Mucosa of rectum (tissue), 2 donors: ENCODE data around the gene LRRC28.
A peak's percentile ranks its signal among the peaks of the same experiment; 100 is the strongest.

ENCODE experiments used
- H3K27ac ChIP-seq, 2 donors: one replicate each; pipeline ENCODE4 v1.7.0; 2013; ENCODE audit warnings: inconsistent platforms in 2 of 2, low read depth in 2 of 2, low read length in 2 of 2
- H3K27me3 ChIP-seq, 2 donors: one replicate each; pipeline ENCODE4 v1.7.0; 2013; ENCODE audit warnings: low read length in 2 of 2; ENCODE audit not compliant: control insufficient read depth in 2 of 2, insufficient read depth in 2 of 2
- H3K36me3 ChIP-seq, 2 donors: one replicate each; pipeline ENCODE4 v1.7.0; 2013; ENCODE audit warnings: low read length in 2 of 2; ENCODE audit not compliant: control insufficient read depth in 2 of 2, insufficient read depth in 2 of 2
- H3K4me1 ChIP-seq, 2 donors: one replicate each; pipeline ENCODE4 v1.7.0; 2013; ENCODE audit warnings: low read length in 2 of 2, mild to moderate bottlenecking in 1 of 2; ENCODE audit not compliant: control insufficient read depth in 2 of 2, insufficient read depth in 2 of 2
- H3K4me3 ChIP-seq, 2 donors: one replicate each; pipeline ENCODE4 v1.7.0; 2013; ENCODE audit warnings: low read length in 2 of 2
- H3K9ac ChIP-seq, 2 donors: one replicate each; pipeline ENCODE4 v1.7.0; 2013; ENCODE audit warnings: low read length in 2 of 2, low read depth in 1 of 2, mild to moderate bottlenecking in 1 of 2
- H3K9me3 ChIP-seq, 2 donors: one replicate each; pipeline ENCODE4 v1.7.0; 2013; ENCODE audit warnings: low read length in 2 of 2; ENCODE audit not compliant: control insufficient read depth in 2 of 2
- donor health status: healthy.
- donor health status: Normal muscosa, but diverticular disease.

Gene LRRC28

DNA sequence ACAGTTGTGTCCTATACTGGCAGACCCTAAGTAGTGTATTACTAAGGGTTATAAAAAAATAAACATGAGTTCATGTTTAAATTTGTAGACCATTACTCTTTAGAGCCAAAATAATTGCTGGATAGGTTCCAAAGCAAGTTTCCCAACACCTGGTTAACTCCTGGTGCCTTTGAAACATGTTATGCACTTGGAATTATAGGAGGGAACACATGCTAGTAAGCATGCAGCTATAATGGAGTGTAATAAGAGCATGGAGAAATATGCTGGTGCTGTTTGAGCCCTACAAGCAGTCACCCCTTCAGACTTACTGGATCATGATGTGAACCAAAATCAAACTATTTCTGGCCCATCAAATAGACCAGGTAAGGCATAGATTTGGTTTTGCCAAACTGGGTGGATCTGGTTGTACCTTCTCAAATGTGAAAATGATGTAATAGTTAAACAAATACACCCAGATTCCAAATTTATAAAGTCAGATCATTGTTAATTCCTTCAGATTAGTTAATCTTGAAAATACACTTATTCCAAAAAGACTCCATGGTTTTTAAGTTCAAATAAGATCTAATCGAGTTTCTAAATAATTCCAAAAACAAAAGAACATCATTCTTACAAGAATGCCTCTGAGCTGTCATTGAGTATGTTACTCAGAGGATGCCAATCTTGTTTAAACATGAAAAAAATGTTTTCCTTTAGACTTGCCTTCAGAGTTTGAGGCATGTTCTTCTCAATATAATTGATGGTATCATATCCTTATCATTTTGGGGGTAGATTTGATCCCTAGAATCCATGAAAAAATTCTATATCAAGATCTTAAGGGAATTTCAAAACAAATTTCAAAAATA is 69.3 kb downstream of the LRRC28 start:
- H3K27me3 ChIP-seq: no peaks in the 10 kb centered on the region
- no peaks in the 10 kb centered on the region for H3K36me3 ChIP-seq
- no peaks in the 10 kb centered on the region for H3K9me3 ChIP-seq
- H3K4me1 ChIP-seq: no peaks in the 10 kb centered on the region
- no peak overlapping the region for H3K27ac ChIP-seq
- H3K4me3 ChIP-seq: no peak overlapping the region
- no peak overlapping the region for H3K9ac ChIP-seq

DNA sequence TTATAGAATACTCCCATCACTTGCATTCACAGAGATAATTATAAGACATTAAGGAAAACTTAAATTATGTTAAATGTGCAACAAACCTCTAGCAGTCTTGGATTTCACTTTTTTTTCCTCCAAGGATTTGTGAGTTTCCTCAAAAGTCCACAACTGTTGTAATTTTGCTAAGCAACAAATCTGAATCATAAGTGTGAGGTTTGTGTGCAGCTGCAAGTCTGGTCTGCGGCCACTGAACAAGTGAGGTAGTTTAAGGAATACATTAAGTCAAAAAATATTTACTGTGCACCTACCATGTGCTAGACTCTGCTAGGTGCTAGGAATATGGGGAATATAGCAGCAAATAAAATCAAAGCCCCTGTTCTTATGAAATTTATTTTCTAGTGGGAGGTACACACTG is 70.2 kb downstream of the LRRC28 start:
- Histone ChIP-seq H3K9ac (no peak overlapping the region), H3K27ac (no peak overlapping the region), H3K36me3 (no peaks in the 10 kb centered on the region), H3K9me3 (no peaks in the 10 kb centered on the region), H3K4me1 (no peaks in the 10 kb centered on the region), H3K4me3 (no peak overlapping the region), H3K27me3 (no peaks in the 10 kb centered on the region)

DNA sequence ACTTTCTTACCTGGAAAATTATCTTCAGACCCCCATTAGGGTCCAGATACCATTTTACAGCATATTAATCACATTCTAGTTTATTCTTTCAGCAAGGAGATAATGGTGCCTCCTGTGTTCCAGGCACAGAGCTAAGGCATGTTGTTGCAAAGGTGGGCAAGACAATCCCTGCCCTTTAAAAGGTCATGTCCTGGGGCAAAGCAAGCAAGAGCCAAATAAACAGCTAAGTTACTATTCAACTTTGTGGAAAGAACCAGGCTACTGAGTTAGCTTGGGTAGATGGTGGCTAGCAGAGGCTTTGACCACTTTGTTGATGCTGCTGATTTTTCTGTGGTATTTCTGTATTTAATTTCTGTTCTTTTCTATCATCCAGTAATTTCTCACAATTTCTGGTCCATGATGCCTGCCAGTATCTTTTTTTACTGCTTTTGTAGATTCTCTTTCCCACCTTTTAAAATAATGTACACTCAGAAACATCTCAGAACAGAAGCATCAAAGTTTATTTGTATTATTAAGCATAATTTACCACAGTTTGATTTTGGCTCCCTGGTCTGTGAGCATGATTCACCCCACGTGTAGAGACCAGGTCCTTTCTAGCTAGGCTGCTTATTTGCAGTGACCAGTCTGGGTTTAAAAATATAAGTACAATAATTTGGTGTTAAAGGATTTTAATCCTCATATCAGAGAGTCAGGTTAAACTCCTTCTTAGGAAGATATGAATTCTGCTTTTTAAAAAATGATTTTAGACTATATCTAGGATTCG is 71.5 kb downstream of the LRRC28 start:
- H3K4me3 ChIP-seq: no peak overlapping the region
- H3K27ac ChIP-seq: no peak overlapping the region
- no peaks in the 10 kb centered on the region for H3K36me3 ChIP-seq
- H3K9me3 ChIP-seq: no peaks in the 10 kb centered on the region
- H3K9ac ChIP-seq: no peak overlapping the region
- no peaks in the 10 kb centered on the region for H3K4me1 ChIP-seq
- H3K27me3 ChIP-seq: no peaks in the 10 kb centered on the region

DNA sequence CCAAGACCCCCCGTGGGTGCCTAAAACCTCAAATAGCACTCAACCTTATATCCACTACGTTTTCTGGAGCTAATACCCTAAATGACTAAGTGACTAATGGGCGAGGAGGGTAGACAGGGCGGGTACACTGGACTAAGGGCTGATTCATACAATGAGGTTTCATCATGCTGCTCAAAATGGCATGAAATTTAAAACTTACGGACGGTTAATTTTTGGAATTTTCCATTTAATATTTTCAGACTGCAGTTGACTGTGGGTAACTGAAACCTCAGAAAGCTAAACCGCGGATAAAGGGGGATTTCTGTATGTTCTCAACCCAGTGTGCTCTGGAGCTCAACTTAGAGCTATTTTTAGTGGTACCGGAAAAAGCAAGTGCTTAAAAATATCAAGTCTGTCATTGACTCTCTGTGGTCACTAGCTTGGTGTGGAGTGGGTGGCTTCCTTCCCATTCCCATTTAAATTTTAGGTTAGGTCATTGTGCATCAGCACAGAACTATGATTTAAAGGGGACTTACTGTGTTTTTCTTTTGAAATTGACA is 72.9 kb downstream of the LRRC28 start:
- no peaks in the 10 kb centered on the region for H3K27me3 ChIP-seq
- no peaks in the 10 kb centered on the region for H3K36me3 ChIP-seq
- no peak overlapping the region for H3K9ac ChIP-seq
- no peak overlapping the region for H3K4me3 ChIP-seq
- no peaks in the 10 kb centered on the region for H3K4me1 ChIP-seq
- peak overlapping the region in 1 of 2 donors; percentile 26 for H3K27ac ChIP-seq
- no peaks in the 10 kb centered on the region for H3K9me3 ChIP-seq

DNA sequence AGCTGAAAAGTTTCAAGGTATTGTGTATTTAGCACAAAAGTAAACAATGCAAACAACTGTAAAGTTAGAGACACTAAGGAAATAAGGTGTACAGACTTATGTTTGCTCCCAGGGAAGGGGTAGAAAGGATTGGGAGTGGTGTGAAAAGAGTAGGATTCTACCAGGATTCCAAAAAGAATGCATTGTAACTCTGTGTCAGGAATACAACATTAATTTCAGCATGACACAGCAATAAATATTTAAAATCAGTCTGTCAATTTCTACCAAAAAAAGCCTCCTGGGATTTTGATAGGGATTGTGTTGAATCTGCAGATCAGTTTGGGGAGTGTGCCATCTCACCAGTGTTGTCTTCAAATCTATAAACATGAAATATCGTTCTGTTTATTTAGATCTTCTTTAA is 73.4 kb downstream of the LRRC28 start:
- no peaks in the 10 kb centered on the region for H3K27me3 ChIP-seq
- H3K9ac ChIP-seq: no peak overlapping the region
- H3K9me3 ChIP-seq: no peaks in the 10 kb centered on the region
- H3K27ac ChIP-seq: no peak overlapping the region
- H3K4me1 ChIP-seq: no peaks in the 10 kb centered on the region
- no peak overlapping the region for H3K4me3 ChIP-seq
- H3K36me3 ChIP-seq: no peaks in the 10 kb centered on the region

DNA sequence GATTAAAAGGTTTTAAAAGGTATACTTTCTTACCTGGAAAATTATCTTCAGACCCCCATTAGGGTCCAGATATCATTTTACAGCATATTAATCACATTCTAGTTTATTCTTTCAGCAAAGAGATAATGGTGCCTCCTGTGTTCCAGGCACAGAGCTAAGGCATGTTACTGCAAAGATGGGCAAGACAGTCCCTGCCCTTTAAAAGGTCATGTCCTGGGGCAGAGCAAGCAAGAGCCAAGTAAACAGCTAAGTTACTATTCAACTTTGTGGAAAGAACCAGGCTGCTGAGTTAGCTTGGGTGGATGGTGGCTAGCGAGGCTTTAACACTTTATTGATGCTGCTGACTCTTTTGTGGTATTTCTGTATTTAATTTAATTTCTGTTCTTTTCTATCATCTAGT is 75.0 kb downstream of the LRRC28 start:
- no peaks in the 10 kb centered on the region for H3K36me3 ChIP-seq
- no peaks in the 10 kb centered on the region for H3K27me3 ChIP-seq
- no peaks in the 10 kb centered on the region for H3K4me1 ChIP-seq
- no peak overlapping the region for H3K9ac ChIP-seq
- H3K27ac ChIP-seq: no peak overlapping the region
- no peaks in the 10 kb centered on the region for H3K9me3 ChIP-seq
- no peak overlapping the region for H3K4me3 ChIP-seq

DNA sequence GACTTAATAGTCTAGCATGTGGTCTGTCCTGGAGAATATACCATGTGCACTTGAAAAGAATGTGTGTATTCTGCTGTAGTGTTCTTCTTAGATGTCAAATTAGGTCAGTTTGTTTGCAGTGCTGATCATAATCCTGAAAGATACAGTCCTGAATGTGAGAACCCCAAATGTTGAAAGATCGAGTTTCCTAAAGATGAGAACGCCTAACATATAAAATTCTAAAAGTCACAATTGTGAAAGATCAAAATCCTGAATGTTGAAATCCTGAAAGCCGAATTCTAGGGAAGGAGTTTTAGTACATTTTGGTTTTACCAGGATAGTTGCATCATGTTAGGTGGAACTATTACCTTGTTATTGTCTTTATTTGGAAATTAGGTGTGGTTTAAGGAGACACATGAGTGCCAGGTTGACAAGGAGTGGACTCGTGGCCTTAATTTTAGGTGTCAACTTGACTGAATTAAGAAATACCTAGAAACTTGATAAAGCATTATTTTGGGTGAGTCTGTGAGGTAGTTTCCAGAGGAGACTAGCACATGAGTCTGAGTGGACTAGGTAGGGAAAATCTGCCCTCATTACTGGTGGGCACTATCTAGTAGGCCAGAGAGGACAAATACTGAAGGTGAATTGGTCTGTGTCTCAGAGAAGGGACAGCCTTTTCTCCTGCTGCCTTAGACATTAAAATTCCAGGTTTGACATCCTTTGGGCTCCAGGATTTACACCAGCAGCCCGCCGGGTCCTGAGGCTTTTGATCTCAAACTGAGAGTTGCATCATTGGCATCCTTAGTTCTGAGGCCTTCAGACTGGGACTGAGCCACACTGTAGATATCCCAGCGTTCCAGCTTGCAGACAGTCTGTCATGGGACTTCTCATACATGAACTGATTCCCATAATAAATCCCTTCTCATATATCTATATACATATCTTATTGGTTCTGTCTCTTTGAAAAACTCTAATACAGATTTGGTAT is 77.1 kb downstream of the LRRC28 start:
- no peak overlapping the region for H3K4me3 ChIP-seq
- no peaks in the 10 kb centered on the region for H3K36me3 ChIP-seq
- H3K9me3 ChIP-seq: no peaks in the 10 kb centered on the region
- no peak overlapping the region for H3K27ac ChIP-seq
- H3K4me1 ChIP-seq: no peaks in the 10 kb centered on the region
- H3K9ac ChIP-seq: no peak overlapping the region
- no peaks in the 10 kb centered on the region for H3K27me3 ChIP-seq

DNA sequence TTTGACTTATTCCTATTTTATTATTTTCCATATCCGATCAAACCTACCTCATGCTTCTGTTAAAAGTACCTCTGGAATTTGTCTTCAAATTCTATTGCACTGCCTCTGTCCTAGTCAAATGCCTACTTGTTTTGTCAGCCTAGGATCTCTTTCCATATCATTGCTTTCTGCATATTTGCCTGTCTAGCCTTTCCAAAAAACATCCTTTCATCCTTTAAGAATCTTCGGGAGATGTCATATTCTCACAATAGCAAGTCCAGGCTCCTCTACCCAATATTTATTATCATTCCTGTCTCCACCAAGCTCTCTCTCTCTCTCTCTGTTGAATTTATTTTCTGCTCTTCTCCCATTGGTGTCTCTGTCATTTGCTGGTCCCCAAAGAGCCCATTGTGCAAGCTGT is 80.1 kb downstream of the LRRC28 start:
- no peaks in the 10 kb centered on the region for H3K4me1 ChIP-seq
- peaks cover 2% of the 10 kb centered on the region in 2 donors for H3K36me3 ChIP-seq
- H3K9me3 ChIP-seq: no peaks in the 10 kb centered on the region
- H3K4me3 ChIP-seq: no peak overlapping the region
- no peak overlapping the region for H3K27ac ChIP-seq
- H3K27me3 ChIP-seq: no peaks in the 10 kb centered on the region
- no peak overlapping the region for H3K9ac ChIP-seq

DNA sequence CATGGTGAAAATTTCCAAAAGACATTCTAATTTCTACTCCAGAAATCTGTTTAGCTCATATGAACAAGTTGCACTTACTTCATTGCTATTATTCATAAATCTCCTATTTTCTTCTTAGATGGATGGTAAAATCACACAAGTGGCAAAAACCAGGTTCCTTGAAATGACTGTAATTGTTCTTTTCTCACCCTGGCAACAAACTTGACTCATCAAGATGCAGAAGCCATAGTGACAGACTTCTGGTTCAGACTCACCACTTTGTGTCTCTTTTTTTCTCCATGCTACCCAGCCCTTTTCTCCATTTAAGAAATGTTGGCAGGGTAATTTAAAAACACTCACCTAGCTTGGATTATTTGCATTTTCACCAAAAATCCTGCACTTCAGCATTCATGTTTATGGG is 82.1 kb downstream of the LRRC28 start:
- Histone ChIP-seq H3K9me3 (no peaks in the 10 kb centered on the region), H3K27me3 (no peaks in the 10 kb centered on the region), H3K4me3 (no peak overlapping the region), H3K27ac (no peak overlapping the region), H3K4me1 (no peaks in the 10 kb centered on the region), H3K36me3 (peaks cover 2% of the 10 kb centered on the region in 2 donors), H3K9ac (no peak overlapping the region)
